Measurements from ENCODE around the gene TBR1. TPM values are rescaled to one million over a fixed set of nuclear protein-coding genes. Genes with fewer than 3 reads are reported as not detected.
A peak's percentile ranks its signal among the peaks of the same experiment; 100 is the strongest.

TBR1 gene
- total RNA-seq: 0.30 TPM in 1 of 2 replicates, not detected in the other
- long read RNA-seq: 0 reads

- peaks cover 49% of the 10 kb centered on the region for H3K4me1 Mint-ChIP-seq (ENCODE audit: unreplicated experiment)
- no peak for DNase-seq (ENCODE audit: extremely low spot score, unreplicated experiment)
- peaks cover 11% of the 10 kb centered on the region for H3K36me3 Mint-ChIP-seq (ENCODE audit: unreplicated experiment)
- H3K27ac Mint-ChIP-seq (ENCODE audit: unreplicated experiment): no peak within 1 kb of the TSS
- H3K27me3 Mint-ChIP-seq (ENCODE audit: unreplicated experiment): peaks cover 63% of the 10 kb centered on the region
- H3K9me3 Mint-ChIP-seq (ENCODE audit: unreplicated experiment): no peaks in the 10 kb centered on the region
- peak within 1 kb of the TSS; percentile 69 for H3K4me3 Mint-ChIP-seq (ENCODE audit: unreplicated experiment)
- TF ChIP-seq CTCF (IDR thresholded peaks at IDR 0.05): no peak
Observed at GRCh38 chr2:161415987-161416707, at the start of gene TBR1. Gene TBR1 (plus strand): TSS chr2:161416297. CDS start chr2:161416411, 114 bp downstream.

- no peak for TF ChIP-seq CTCF (IDR thresholded peaks at IDR 0.05)
- Mint-ChIP-seq H3K9me3 (ENCODE audit: unreplicated experiment) (peaks cover 7% of the 10 kb centered on the region), H3K27me3 (ENCODE audit: unreplicated experiment) (no peaks in the 10 kb centered on the region), H3K36me3 (ENCODE audit: unreplicated experiment) (peaks cover 33% of the 10 kb centered on the region), H3K4me3 (ENCODE audit: unreplicated experiment) (no peak overlapping the region), H3K27ac (ENCODE audit: unreplicated experiment) (no peak overlapping the region), H3K4me1 (ENCODE audit: unreplicated experiment) (peaks cover 4% of the 10 kb centered on the region)
- no peak for DNase-seq (ENCODE audit: extremely low spot score, unreplicated experiment)
Observed at GRCh38 chr2:161367675-161368074, 48.4 kb upstream of the TBR1 start.

DNA sequence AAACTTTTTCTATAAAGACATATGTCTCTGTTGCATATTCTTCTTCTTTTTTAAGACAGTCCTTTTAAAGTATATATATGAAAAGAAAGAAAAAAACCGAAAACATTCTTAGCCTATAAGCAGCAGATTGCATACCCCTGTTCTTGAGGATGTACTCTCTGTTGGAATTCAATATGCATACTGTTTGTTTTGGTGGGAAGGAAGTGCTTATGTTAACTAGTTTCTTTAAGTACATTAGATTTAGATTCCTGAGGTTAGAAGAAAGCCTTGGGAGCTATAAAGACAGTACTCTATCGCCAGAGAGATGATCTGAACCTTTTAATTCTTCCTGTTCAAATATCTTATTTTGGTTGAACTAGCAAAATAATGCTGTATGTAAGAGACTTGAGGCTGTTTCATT, 46.8 kb upstream of the TBR1 start:
- Mint-ChIP-seq H3K9me3 (ENCODE audit: unreplicated experiment) (no peaks in the 10 kb centered on the region), H3K27me3 (ENCODE audit: unreplicated experiment) (no peaks in the 10 kb centered on the region), H3K4me3 (ENCODE audit: unreplicated experiment) (no peak overlapping the region), H3K27ac (ENCODE audit: unreplicated experiment) (no peak overlapping the region), H3K4me1 (ENCODE audit: unreplicated experiment) (peaks cover 4% of the 10 kb centered on the region), H3K36me3 (ENCODE audit: unreplicated experiment) (peaks cover 25% of the 10 kb centered on the region)
- TF ChIP-seq CTCF (IDR thresholded peaks at IDR 0.05): no peak
- DNase-seq (ENCODE audit: extremely low spot score, unreplicated experiment): no peak

DNA sequence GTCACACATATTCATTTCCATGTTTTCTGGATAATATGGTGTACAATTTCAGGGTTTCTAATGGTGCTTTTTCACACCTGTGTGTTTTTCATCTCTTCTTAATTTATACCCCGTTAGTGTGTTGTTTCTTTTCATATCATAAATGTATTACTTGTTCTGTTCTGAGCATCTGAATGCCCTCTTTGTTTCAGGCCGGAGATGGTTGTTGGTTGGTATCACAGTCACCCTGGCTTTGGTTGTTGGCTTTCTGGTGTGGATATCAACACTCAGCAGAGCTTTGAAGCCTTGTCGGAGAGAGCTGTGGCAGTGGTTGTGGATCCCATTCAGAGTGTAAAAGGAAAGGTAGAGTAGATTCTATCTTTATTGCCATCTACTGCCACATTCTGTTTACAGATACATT, 45.1 kb upstream of the TBR1 start:
- DNase-seq (ENCODE audit: extremely low spot score, unreplicated experiment): no peak
- H3K27me3 Mint-ChIP-seq (ENCODE audit: unreplicated experiment): no peaks in the 10 kb centered on the region
- no peak overlapping the region for H3K4me3 Mint-ChIP-seq (ENCODE audit: unreplicated experiment)
- no peak overlapping the region for H3K27ac Mint-ChIP-seq (ENCODE audit: unreplicated experiment)
- H3K36me3 Mint-ChIP-seq (ENCODE audit: unreplicated experiment): peaks cover 29% of the 10 kb centered on the region
- TF ChIP-seq CTCF (IDR thresholded peaks at IDR 0.05): no peak
- peaks cover 4% of the 10 kb centered on the region for H3K4me1 Mint-ChIP-seq (ENCODE audit: unreplicated experiment)
- no peaks in the 10 kb centered on the region for H3K9me3 Mint-ChIP-seq (ENCODE audit: unreplicated experiment)

DNA sequence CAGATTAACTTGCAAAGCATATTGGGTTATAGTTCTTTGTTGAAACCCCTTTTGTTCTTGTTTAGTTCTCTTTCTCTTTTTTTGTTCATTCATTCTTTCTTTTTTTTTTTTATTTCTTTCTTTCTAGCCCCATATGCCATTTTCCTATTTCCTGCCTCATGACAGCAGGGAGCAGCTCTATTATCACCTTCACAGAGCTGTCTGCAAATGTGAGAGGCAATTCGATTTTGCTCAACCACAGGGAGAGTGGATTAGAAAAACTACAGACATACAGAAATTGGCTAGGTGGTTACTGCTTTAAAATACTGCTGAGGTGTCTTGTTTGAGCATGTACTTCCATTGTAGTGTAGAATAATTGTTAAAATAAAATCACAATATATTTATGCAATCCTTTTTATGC, 44.2 kb upstream of the TBR1 start:
- H3K9me3 Mint-ChIP-seq (ENCODE audit: unreplicated experiment): no peaks in the 10 kb centered on the region
- no peak for DNase-seq (ENCODE audit: extremely low spot score, unreplicated experiment)
- no peak for TF ChIP-seq CTCF (IDR thresholded peaks at IDR 0.05)
- peaks cover 4% of the 10 kb centered on the region for H3K4me1 Mint-ChIP-seq (ENCODE audit: unreplicated experiment)
- no peak overlapping the region for H3K4me3 Mint-ChIP-seq (ENCODE audit: unreplicated experiment)
- H3K27me3 Mint-ChIP-seq (ENCODE audit: unreplicated experiment): no peaks in the 10 kb centered on the region
- H3K36me3 Mint-ChIP-seq (ENCODE audit: unreplicated experiment): peaks cover 29% of the 10 kb centered on the region
- no peak overlapping the region for H3K27ac Mint-ChIP-seq (ENCODE audit: unreplicated experiment)
